Stimulated activated CD4-positive, alpha-beta T cell treated with anti-CD3 and anti-CD28 coated beads, Interleukin-4, amount 100 ng/mL, for 4 hours (primary cell): ENCODE measurements around the gene RSPRY1.

Experiments
- DNase-seq, 2 experiments: peaks; one replicate each; pipeline ENCODE4 v3.0.0-alpha.2; 2020

RSPRY1 gene

DNA sequence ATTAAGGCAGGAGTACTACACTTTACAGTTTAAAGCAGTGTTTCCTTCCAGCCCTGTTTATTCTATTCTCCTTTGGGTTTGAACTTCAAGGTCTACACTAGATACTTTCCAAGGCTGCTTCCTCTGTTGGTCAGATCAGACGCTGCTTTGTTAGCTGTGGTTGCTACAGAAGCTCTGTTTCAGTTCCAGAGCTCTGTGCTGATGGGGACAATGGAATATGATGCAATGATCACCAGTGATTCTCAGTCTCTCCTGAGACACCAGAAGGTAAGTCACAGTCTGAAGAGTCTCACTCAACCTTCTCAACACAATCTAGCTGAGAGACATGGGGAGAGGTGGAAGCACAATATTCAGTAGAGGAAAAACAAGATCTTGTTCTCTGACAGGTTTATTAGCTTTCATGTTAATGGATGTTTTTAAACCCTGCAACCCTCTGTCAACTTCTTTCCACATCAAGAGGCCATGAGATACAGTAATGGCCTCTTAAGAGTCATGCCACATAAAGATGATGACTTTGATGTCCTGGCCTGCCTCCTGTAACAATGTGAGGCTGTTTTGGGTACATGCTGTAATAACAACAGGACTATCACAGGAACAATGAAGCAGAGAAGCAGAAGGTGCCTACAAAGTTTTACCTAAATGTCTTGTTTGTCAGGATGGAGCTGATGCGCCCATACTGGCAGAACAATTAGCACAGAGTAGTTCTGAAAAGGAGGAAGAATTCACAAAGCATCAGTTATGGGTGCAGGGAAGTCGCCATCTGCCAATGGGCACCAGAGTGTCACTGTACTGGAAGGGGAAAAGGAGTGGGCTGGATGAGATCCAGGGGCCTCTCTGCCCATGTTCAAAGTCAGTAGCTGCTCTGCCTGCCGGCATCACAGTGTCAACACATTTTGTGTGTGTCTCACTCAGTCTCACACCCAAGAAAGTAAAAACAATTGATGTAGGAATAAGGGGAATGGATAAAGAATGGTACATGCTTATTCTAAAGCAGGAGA, 33.7 kb upstream of the RSPRY1 start:
- no peak for DNase-seq

- DNase-seq = no peak
Measured at GRCh38 chr16:57153841-57154240, 32.3 kb upstream of the RSPRY1 start.

DNA sequence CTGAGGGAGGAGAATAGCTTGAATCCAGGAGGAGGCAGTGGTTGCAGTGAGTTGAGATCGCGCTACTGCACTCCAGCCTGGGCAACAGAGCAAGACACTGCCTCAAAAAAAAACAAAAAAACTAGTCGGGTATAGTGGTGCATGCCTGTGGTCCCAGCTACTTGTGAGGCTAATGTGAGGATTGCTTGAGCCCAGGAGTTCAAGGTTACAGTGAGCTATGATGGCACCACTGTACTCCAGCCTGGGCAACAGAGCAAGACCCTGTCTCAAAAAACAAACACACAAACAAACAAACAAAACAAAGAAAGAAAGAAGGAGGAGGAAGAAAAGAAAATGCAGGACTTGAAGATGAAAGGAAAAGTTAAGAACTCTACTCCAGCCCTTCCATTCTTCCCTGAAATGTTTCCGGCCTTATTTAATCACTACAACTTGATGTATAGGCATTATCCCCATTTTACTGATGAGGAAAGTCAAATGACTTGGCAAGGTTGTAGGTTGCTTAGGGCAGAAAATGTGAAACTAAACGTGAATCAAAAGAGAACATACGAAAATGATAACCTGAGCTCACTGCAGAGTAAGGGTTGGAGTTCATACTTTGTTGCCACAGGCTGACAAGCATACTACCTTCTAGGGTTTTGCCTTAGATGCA, 30.3 kb upstream of the RSPRY1 start:
- DNase-seq = no peak

DNA sequence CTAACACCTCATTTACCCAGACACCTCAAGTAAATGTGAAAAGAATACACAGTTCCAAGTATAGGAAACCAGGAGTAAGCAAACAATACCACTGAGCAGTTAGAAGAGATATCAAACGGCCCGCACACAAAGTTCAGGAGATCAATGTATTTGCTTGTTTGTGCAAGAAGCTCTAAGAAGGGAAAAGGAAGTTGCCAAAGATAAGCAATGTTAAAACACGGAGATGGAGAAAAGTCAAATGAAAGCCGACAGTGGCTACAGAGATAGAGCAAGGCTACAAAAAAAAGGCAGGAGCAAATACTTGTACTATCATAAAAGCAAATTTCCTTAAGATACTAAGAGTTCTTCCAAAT, 29.8 kb upstream of the RSPRY1 start:
- DNase-seq = no peak

DNA sequence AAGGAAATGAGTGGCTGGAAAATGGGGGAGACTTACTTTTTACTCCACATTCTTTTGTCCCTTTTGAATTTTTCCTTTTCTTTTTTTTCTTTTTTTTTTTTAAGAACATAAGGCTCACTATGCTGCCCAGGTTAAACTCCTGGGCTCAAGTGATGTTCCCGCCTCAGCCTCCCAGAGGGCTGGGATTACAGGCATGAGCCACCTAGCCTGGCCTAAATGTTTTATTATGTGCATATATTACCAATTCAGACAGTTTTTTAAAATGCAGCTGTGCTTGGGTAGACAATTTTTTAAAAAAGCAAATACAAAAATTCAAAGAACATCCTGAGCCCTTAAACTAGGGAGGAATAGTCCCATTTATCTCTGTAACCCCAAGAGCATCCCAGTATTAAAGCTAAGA, 28.6 kb upstream of the RSPRY1 start:
- no peak for DNase-seq

DNA sequence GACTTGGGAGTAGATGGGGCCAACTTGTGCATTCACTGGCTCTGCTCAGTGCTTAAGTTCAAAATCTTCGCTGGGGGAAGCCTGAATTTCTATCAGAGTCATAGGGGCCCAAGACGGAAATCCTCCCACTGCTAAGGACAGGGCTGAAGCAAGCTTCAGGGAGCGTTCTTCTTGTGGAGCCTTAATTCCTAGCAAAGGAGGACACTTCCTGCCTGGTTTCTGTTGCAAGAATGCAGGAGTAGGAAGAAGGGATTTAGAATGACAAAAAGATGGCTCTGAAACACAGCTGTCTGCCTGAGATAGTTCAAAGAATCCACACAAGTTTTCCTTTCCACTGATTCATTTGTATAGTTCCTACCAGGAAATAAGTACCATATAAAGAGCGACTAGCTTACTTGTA, 26.7 kb upstream of the RSPRY1 start:
- DNase-seq = no peak

- no peak for DNase-seq
Measured at GRCh38 chr16:57163842-57164241, 22.3 kb upstream of the RSPRY1 start.

- DNase-seq = no peak
Measured at GRCh38 chr16:57165483-57165882, 20.6 kb upstream of the RSPRY1 start.

DNA sequence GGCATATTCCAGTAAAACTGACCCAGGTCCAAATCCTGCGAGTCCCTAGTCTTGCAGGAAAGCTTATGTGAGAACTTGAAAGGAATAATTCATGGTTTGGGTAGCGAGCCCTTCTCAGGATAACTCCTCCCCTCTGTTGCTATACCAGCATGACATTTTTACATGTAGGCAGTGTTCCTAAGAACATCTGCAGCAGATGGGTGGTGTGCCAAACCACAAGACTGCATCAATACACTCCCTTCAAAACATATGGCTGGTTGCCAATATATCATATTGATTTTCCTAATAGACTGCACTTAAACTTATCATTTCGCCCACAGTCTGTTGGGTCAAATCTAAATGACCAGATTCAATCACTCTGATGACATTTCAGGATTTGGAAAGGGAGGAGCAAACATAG, 20.2 kb upstream of the RSPRY1 start:
- DNase-seq = no peak

DNA sequence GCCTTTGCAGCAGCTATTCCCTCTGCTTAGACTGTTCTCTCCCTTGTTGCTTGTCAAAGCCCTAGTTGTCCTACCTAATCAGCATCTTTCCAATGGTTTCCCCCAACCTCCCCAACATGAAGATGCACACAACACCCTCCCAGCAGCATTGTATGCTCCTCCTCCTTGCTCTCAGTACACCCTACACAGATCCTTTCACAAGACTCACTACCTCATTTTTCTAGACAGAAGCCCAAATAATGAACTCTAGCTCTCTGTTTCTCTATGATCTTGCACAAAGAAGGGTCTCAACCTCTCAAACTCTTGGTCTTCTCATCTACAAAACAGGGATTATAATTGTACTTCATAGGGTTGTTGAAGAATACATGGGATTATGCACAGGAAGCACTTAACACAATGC, 19.7 kb upstream of the RSPRY1 start:
- no peak for DNase-seq

DNA sequence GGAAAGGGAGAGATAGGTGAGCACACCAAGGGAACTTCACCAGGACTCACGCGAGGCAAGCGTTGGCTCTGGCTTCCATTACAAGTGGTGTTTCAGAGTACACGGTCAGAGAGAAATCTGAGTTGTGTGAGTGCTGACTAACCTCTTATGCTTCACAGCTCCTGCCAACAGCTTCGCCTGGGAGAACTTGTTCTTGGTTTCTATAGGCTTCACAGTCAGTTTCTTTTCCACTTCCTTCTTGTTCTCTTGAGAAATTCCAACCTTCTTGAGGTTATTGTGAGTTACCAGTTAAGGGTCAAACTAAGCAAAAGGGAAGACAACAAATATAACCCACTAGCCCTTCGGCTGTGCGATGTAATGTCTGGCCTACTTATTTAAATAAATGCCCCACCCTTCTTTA, 19.2 kb upstream of the RSPRY1 start:
- no peak for DNase-seq

- no peak for DNase-seq
Measured at GRCh38 chr16:57167538-57167937, 18.6 kb upstream of the RSPRY1 start.

DNA sequence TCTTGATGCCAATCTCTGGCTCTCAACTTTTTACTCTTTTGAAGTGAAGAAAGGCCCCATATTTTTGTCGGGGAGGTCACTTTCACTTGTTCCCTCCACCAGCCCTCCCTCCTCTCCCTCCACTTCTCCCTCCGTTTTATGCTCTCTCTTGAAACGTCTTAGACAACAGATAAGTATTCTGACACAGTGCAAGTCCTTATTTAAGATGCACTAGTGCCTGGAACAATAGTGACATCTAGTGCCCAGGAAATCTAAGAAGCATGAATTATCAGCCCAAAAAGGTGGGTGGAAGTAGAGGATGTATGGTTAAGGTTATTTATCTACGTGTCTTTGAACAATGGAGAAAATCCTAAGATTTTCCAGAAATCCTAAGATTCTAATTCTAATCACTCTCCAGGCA, 18.2 kb upstream of the RSPRY1 start:
- DNase-seq = no peak

GRCh38 chr16:57169327-57169726, 16.8 kb upstream of the RSPRY1 start:
- no peak for DNase-seq

GRCh38 chr16:57172721-57173290, 13.3 kb upstream of the RSPRY1 start:
- no peak for DNase-seq

GRCh38 chr16:57175896-57176295, 10.2 kb upstream of the RSPRY1 start:
- no peak for DNase-seq

DNA sequence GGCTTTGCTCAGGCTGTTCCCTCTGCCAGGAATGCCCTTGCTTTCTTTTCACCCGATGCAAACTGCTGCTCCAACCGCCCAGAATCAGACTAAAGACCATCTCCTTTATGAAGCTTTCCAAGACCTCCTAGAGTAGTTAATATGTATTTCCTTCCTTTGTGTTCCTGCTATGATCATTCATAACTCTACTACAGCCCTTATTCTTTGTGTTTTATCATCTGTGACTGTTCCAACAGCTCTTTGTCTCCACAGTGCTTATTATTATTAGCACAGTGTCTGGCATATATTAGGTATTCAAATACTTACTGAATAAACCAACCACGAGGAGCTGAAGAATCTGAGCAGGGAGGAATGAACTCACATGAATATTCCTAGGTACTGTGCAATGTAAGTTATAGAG, 7.9 kb upstream of the RSPRY1 start:
- DNase-seq = no peak

GRCh38 chr16:57178793-57179212, 7.3 kb upstream of the RSPRY1 start:
- DNase-seq = no peak

GRCh38 chr16:57179215-57179828, 6.8 kb upstream of the RSPRY1 start:
- DNase-seq = no peak

DNA sequence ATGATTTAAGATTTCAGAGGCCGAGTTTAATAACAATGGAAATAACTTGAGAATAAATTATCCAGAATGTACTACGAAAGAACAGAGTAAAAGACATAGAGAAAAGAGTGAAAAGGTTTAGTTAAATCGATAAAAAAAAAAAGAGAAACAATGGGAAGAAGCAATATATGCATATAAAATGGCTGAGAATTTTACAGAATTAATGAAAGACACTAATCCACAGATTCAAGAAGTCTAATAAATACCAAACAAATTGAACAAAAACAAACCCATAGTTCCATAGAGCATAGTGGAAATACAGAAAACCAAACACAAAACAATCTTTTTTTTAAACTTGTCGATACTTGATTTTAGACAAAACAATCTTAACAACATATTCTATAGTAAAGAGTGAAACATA, 2.0 kb upstream of the RSPRY1 start:
- DNase-seq = no peak

DNA sequence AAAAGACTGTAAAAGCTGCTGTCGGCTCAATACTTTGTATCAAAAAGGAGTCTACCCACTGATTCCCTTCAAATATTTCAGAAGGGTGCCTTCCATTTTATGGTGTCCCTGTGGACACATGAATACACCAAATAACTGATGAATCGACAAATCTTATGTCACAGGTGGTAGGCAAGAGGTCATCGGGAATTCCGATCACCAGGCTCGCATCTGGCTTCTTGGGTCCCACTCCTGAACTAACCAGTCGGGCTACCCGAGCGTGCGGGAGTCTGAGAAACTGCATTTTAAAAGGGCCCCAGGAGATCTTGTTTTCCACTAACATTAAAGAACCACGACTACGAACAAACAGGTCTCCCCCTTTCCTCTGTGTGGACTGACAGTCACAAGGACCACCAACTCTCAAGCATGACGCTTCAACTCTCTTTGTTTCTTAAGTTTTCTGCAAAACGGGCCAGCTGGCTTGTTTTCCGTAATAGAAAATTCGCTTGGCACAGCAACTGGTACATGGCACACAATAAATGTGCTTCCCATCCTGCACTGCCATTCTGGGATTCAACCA, 1.2 kb upstream of the RSPRY1 start:
- DNase-seq = no peak

GRCh38 chr16:57185446-57185944, 634 bp upstream of the RSPRY1 start:
- DNase-seq = no peak
